ENCODE data around the gene QKI. TPM values are rescaled to one million over a fixed set of nuclear protein-coding genes. Genes with fewer than 3 reads are reported as not detected.

The QKI gene
- total and polyA plus RNA-seq, 10 of the 15 experiments (the other 5 are each of a cell fraction or from before 2014, with no cell fraction given): 4.7 to 72.5 (median 38.9) TPM

- TF ChIP-seq MTA3 (IDR thresholded peaks at IDR 0.05; ENCODE audit: borderline replicate concordance, low read length): no peak; the same call in 1 of the 2 replicates
- TF ChIP-seq YY1 (IDR thresholded peaks at IDR 0.05; ENCODE audit: low read depth, low read length): no peak
- no peak for TF ChIP-seq SIN3A (IDR thresholded peaks at IDR 0.05; ENCODE audit: low read depth, low read length)
- TF ChIP-seq MEF2A (IDR thresholded peaks at IDR 0.05; ENCODE audit: insufficient read depth, low read depth, low read length): no peak
- no peak for TF ChIP-seq EP300 (IDR thresholded peaks at IDR 0.05; ENCODE audit: borderline replicate concordance in 1 of 2, control insufficient read depth in 1 of 2, low read depth in 2 of 2, low read length in 2 of 2)
- TF ChIP-seq LARP7 (IDR thresholded peaks at IDR 0.05): peak; percentile 78
- TF ChIP-seq ZBTB11 (CRISPR knock-in tag; IDR thresholded peaks at IDR 0.05): no peak
- no peak for TF ChIP-seq RFX5 (IDR thresholded peaks at IDR 0.05; ENCODE audit: low read depth, low read length)
- TF ChIP-seq JUND (IDR thresholded peaks at IDR 0.05; ENCODE audit: low read depth, low read length): no peak
- no peak for TF ChIP-seq SREBF2 (IDR thresholded peaks at IDR 0.05; ENCODE audit: low read length)
- peak; percentile 37 to 56; a peak in 2 of 4 replicates for TF ChIP-seq IKZF2 (IDR thresholded peaks at IDR 0.05)
- TF ChIP-seq PKNOX1 (IDR thresholded peaks at IDR 0.05): no peak
- no peak for TF ChIP-seq BRCA1 (IDR thresholded peaks at IDR 0.05; ENCODE audit: low read depth, low read length)
- no peak for TF ChIP-seq KDM1A (IDR thresholded peaks at IDR 0.05; ENCODE audit: borderline replicate concordance)
- TF ChIP-seq ATF2 (IDR thresholded peaks at IDR 0.05; ENCODE audit: low read length): no peak
- no peak for TF ChIP-seq NBN (IDR thresholded peaks at IDR 0.05)
- TF ChIP-seq NFXL1 (IDR thresholded peaks at IDR 0.05; ENCODE audit: borderline replicate concordance): no peak
- no peak for TF ChIP-seq CBX3 (IDR thresholded peaks at IDR 0.05; ENCODE audit: borderline replicate concordance, low read depth)
- no peak for TF ChIP-seq E2F4 (IDR thresholded peaks at IDR 0.05; ENCODE audit: low read depth, low read length)
- no peak for TF ChIP-seq SMAD1 (IDR thresholded peaks at IDR 0.05; ENCODE audit: low read depth, partially characterized antibody)
- 0 out of 2 replicates have a peak, but pooled peaks have one; percentile 11 for TF ChIP-seq TAF1 (IDR thresholded peaks at IDR 0.05; ENCODE audit: borderline replicate concordance, low read depth, low read length)
- TF ChIP-seq MLLT1 (IDR thresholded peaks at IDR 0.05): no peak
- TF ChIP-seq ZNF207 (IDR thresholded peaks at IDR 0.05; ENCODE audit: borderline replicate concordance): no peak; the same call in 1 of the 2 replicates
These were observed 987 bp upstream of the QKI start (continued) for GRCh38 chr6:163413345-163414116.
